K562 (cell line): ENCODE results near the gene DCTN2. TPM values are rescaled to one million over a fixed set of nuclear protein-coding genes. Genes with fewer than 3 reads are reported as not detected.
A peak's percentile ranks its signal among the peaks of the same experiment; 100 is the strongest.

Experiments used
- ATF3 ChIP-seq, 2 experiments: fragments of 450-650 bp in 1 of 2; sonication (generic) in 1 of 2; formaldehyde crosslinking in 1 of 2; IDR thresholded peaks in 1 of 2; conservative IDR thresholded peaks in 1 of 2; 2 replicates each; pipeline versions ENCODE4 v1.6.1 to v1.8.1; 2016 to 2023; ENCODE audit warnings: mild to moderate bottlenecking in 2 of 2, moderate library complexity in 2 of 2, inconsistent platforms in 1 of 2, missing genetic modification reagents in 1 of 2
- BRF1 ChIP-seq: IDR thresholded peaks from 3 replicates; pipeline ENCODE4 v1.6.1; 2011; ENCODE audit warnings: borderline replicate concordance, mild to moderate bottlenecking; ENCODE audit not compliant: insufficient read length; ENCODE audit errors: extremely low read depth
- GATA2 ChIP-seq: sonication (generic); formaldehyde crosslinking; IDR thresholded peaks from 2 replicates; pipeline ENCODE4 v1.4.0; 2020; ENCODE audit warnings: mild to moderate bottlenecking, missing genetic modification reagents
- HMBOX1 ChIP-seq: sonication (generic); IDR thresholded peaks from 2 replicates; pipeline ENCODE4 v1.6.1; 2016
- NFIC ChIP-seq: fragments of 450-650 bp; IDR thresholded peaks from 2 replicates; pipeline ENCODE4 v1.6.1; 2017; ENCODE audit warnings: mild to moderate bottlenecking, inconsistent platforms
- SAFB ChIP-seq: fragments of 200-400 bp; formaldehyde crosslinking; IDR thresholded peaks from 2 replicates; pipeline ENCODE4 v1.6.1; 2017; ENCODE audit warnings: low read depth, low read length, borderline replicate concordance
- SMC3 ChIP-seq: conservative IDR thresholded peaks from 2 replicates; pipeline ENCODE4 v1.6.1; 2011; ENCODE audit warnings: low read depth, low read length, improper control_type of control experiment; ENCODE audit not compliant: insufficient read depth
- SREBF1 ChIP-seq: fragments of 150-350 bp; IDR thresholded peaks from 2 replicates; pipeline ENCODE4 v1.6.1; 2014; ENCODE audit warnings: antibody characterized with exemption, low read depth, low read length, borderline replicate concordance
- ZBTB12 ChIP-seq: fragments of 250-450 bp; sonication (Bioruptor Pico); IDR thresholded peaks from 2 replicates; pipeline ENCODE4 v1.4.0; 2020
- ZNF263 ChIP-seq: sonication (generic); formaldehyde crosslinking; IDR thresholded peaks from 2 replicates; pipeline ENCODE4 v1.8.0; 2022; ENCODE audit warnings: mild to moderate bottlenecking, missing genetic modification reagents, borderline replicate concordance
- ZNF274 ChIP-seq: IDR thresholded peaks from 2 replicates; pipeline ENCODE4 v1.6.1; 2011; ENCODE audit warnings: low read depth, mild to moderate bottlenecking, low read length, moderate library complexity, borderline replicate concordance
- ZNF3 ChIP-seq: fragments of 250-450 bp; sonication (Bioruptor Pico); IDR thresholded peaks from 2 replicates; pipeline ENCODE4 v1.5.0; 2021; ENCODE audit warnings: mild to moderate bottlenecking, moderate library complexity
- ZNF444 ChIP-seq: fragments of 250-450 bp; sonication (Bioruptor Pico); IDR thresholded peaks from 2 replicates; pipeline ENCODE4 v1.4.0; 2020; ENCODE audit warnings: mild to moderate bottlenecking, moderate library complexity
- ZNF695 ChIP-seq: fragments of 450-650 bp; formaldehyde crosslinking; IDR thresholded peaks from 2 replicates; pipeline ENCODE4 v1.4.0; 2020; ENCODE audit warnings: mild to moderate bottlenecking, moderate library complexity
- ZNF76 ChIP-seq: fragments of 250-450 bp; sonication (Bioruptor Pico); IDR thresholded peaks from 2 replicates; pipeline ENCODE4 v1.4.0; 2020; ENCODE audit warnings: mild to moderate bottlenecking, moderate library complexity, borderline replicate concordance
- polyA plus RNA-seq, 8 experiments: library from polyadenylated mRNA; depleted of rRNA in 4 of 8; stranded (reverse) in 5 of 8; unstranded in 3 of 8; fragments of >200 nt; fragmentation: Nextera tagmentation in 2 of 8; fragmentation: Illumina TruSeq in 1 of 8; extraction: Ambion mirVana in 2 of 8; extraction: Trizol in 1 of 8; gene quantifications; 2 replicates each; pipeline versions ENCODE4 v1.2.1 to v1.2.3, GENCODE V29; 2011 to 2014; ENCODE audit warnings: inconsistent platforms in 1 of 8, missing spikeins in 1 of 8
- total RNA-seq, 7 experiments: library from RNA; depleted of rRNA in 6 of 7; stranded (reverse); fragments of >200 nt in 6 of 7; fragmentation: Illumina TruSeq in 2 of 7; extraction: Trizol in 2 of 7; gene quantifications; 2 replicates each; pipeline versions ENCODE4 v1.2.1 to v1.2.3, GENCODE V29; 2011 to 2021; ENCODE audit warnings: low replicate concordance in 1 of 7
- TF ChIP-seq, protein P1 (sequence below): IDR thresholded peaks from 2 replicates; pipeline ENCODE4 v1.6.1; 2011; ENCODE audit warnings: borderline replicate concordance, low read depth, mild to moderate bottlenecking, moderate library complexity, low read length; ENCODE audit not compliant: insufficient read depth, poor library complexity, severe bottlenecking
- TF ChIP-seq, protein P2 (sequence below): fragments of 250-450 bp; sonication (Bioruptor Pico); IDR thresholded peaks from 2 replicates; pipeline ENCODE4 v1.4.0; 2020; ENCODE audit warnings: mild to moderate bottlenecking, moderate library complexity

DCTN2 gene
- total and polyA plus RNA-seq, 9 of the 15 experiments (the other 6 are each of a cell fraction or from before 2014, with no cell fraction given) = 43.6 to 270 (median 125) TPM

DNA sequence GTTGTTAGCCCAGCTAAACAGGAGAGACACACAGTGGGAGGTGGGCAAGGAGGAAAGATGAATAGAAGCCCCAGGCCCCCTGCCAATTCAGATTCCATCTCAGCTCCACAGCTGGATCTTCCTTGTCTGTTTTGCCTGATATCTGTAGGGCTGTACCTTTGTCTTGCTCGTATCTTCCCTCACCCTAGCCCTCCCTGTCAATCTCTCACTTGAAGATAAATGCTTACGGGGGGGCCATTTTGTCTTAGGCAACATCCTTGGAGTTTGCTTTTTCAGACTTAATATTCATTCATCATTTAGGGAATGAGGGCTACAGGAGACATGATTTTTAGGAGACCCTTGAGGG, 5.3 kb upstream of the DCTN2 start (continued):
- TF ChIP-seq, protein P1, sequence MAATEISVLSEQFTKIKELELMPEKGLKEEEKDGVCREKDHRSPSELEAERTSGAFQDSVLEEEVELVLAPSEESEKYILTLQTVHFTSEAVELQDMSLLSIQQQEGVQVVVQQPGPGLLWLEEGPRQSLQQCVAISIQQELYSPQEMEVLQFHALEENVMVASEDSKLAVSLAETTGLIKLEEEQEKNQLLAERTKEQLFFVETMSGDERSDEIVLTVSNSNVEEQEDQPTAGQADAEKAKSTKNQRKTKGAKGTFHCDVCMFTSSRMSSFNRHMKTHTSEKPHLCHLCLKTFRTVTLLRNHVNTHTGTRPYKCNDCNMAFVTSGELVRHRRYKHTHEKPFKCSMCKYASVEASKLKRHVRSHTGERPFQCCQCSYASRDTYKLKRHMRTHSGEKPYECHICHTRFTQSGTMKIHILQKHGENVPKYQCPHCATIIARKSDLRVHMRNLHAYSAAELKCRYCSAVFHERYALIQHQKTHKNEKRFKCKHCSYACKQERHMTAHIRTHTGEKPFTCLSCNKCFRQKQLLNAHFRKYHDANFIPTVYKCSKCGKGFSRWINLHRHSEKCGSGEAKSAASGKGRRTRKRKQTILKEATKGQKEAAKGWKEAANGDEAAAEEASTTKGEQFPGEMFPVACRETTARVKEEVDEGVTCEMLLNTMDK = no peak
- TF ChIP-seq ZNF263 (peak; percentile 24; the same call in 1 of the 2 replicates), ZNF3 (CRISPR knock-in tag) (no peak), ZNF444 (no peak), ZNF274 (no peak), GATA2 (CRISPR knock-in tag) (peak; percentile 87), HMBOX1 (no peak), SMC3 (no peak), NFIC (peak; percentile 94), SREBF1 (no peak), ZNF76 (CRISPR knock-in tag) (no peak), BRF1 (no peak), ATF3 (IDR thresholded peaks at IDR 0.05) (no peak), ATF3 (CRISPR knock-in tag; conservative IDR thresholded peaks at IDR 0.05) (no peak), SAFB (no peak), ZBTB12 (no peak), ZNF695 (no peak)
- TF ChIP-seq, protein P2, sequence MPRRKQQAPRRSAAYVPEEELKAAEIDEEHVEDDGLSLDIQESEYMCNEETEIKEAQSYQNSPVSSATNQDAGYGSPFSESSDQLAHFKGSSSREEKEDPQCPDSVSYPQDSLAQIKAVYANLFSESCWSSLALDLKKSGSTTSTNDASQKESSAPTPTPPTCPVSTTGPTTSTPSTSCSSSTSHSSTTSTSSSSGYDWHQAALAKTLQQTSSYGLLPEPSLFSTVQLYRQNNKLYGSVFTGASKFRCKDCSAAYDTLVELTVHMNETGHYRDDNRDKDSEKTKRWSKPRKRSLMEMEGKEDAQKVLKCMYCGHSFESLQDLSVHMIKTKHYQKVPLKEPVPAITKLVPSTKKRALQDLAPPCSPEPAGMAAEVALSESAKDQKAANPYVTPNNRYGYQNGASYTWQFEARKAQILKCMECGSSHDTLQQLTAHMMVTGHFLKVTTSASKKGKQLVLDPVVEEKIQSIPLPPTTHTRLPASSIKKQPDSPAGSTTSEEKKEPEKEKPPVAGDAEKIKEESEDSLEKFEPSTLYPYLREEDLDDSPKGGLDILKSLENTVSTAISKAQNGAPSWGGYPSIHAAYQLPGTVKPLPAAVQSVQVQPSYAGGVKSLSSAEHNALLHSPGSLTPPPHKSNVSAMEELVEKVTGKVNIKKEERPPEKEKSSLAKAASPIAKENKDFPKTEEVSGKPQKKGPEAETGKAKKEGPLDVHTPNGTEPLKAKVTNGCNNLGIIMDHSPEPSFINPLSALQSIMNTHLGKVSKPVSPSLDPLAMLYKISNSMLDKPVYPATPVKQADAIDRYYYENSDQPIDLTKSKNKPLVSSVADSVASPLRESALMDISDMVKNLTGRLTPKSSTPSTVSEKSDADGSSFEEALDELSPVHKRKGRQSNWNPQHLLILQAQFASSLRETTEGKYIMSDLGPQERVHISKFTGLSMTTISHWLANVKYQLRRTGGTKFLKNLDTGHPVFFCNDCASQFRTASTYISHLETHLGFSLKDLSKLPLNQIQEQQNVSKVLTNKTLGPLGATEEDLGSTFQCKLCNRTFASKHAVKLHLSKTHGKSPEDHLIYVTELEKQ = no peak
